GM19468 (cell line): ENCODE data around the gene C1QTNF3.
A peak's percentile ranks its signal among the peaks of the same experiment; 100 is the strongest.
"Not testable (repeated sequence)": the region's sequence is repeated elsewhere in the genome, so short reads cannot be mapped to it uniquely, and the experiment has no call there.

Experiments used
- ATAC-seq: cut with Tn5 transposase; IDR thresholded peaks from one replicate; pipeline ENCODE4 v1.9.1; 2021; ENCODE audit warnings: mild to moderate bottlenecking, moderate library complexity, moderate number of reproducible peaks; ENCODE audit not compliant: unreplicated experiment; ENCODE audit errors: extremely low read depth

Gene C1QTNF3

GRCh38 chr5:34053133-34053532 is 10.1 kb upstream of the C1QTNF3 start:
- no peak for ATAC-seq

- ATAC-seq = no peak
These were observed 8.5 kb upstream of the C1QTNF3 start for GRCh38 chr5:34051374-34051980.

- ATAC-seq = no peak
These were observed 5.0 kb upstream of the C1QTNF3 start for GRCh38 chr5:34047774-34048572.

- ATAC-seq = no peak
These were observed 4.1 kb upstream of the C1QTNF3 start for GRCh38 chr5:34047143-34047542.

- no peak for ATAC-seq
These were observed 3.0 kb upstream of the C1QTNF3 start for GRCh38 chr5:34045996-34046395.

GRCh38 chr5:34045023-34045422 is 2.0 kb upstream of the C1QTNF3 start:
- no peak for ATAC-seq

GRCh38 chr5:34042321-34042720 is 692 bp downstream of the C1QTNF3 start:
- no peak for ATAC-seq

- ATAC-seq = no peak
These were observed 1.6 kb downstream of the C1QTNF3 start for GRCh38 chr5:34041247-34041972.

- ATAC-seq = no peak
These were observed 2.5 kb downstream of the C1QTNF3 start for GRCh38 chr5:34040472-34040871.

- ATAC-seq = no peak
These were observed 3.4 kb downstream of the C1QTNF3 start for GRCh38 chr5:34039398-34040157.

- no peak for ATAC-seq
These were observed 4.2 kb downstream of the C1QTNF3 start for GRCh38 chr5:34038838-34039237.

- no peak for ATAC-seq
These were observed 4.6 kb downstream of the C1QTNF3 start for GRCh38 chr5:34038390-34038789.

- ATAC-seq = no peak
These were observed 5.3 kb downstream of the C1QTNF3 start for GRCh38 chr5:34037726-34038125.

- ATAC-seq = no peak
These were observed 7.3 kb downstream of the C1QTNF3 start for GRCh38 chr5:34035756-34036155.

- peak; percentile 33 for ATAC-seq
These were observed 8.3 kb downstream of the C1QTNF3 start for GRCh38 chr5:34034534-34035327.

GRCh38 chr5:34031966-34032365 is 11.0 kb downstream of the C1QTNF3 start:
- no peak for ATAC-seq

- no peak for ATAC-seq
These were observed 11.9 kb downstream of the C1QTNF3 start for GRCh38 chr5:34031117-34031516.

- ATAC-seq = not testable (repeated sequence)
These were observed 12.4 kb downstream of the C1QTNF3 start for GRCh38 chr5:34030585-34030984.

GRCh38 chr5:34030048-34030447 is 13.0 kb downstream of the C1QTNF3 start:
- no peak for ATAC-seq

- no peak for ATAC-seq
These were observed 14.7 kb downstream of the C1QTNF3 start for GRCh38 chr5:34028349-34028748.
